ENCODE data around the gene NDUFS1. TPM values are rescaled to one million over a fixed set of nuclear protein-coding genes. Genes with fewer than 3 reads are reported as not detected.

NDUFS1 gene
- total RNA-seq, 2 experiments from 2014 or later, result 58.2 to 82.1 TPM

Other genes with a start within 250 kb of the NDUFS1 start
- gene INO80D, start 73.3 kb downstream of the NDUFS1 start, total RNA-seq, result 10 to 100 TPM; 26.7 to 29.4 TPM
- gene EEF1B2, start 451 bp upstream of the NDUFS1 start, total RNA-seq, result 100 to 1,000 TPM; 417 to 565 TPM
- gene ZDBF2, start 115.2 kb upstream of the NDUFS1 start, total RNA-seq, result 1 to 10 TPM; 6.9 to 9.4 TPM

Data from activated CD8-positive, alpha-beta memory T cell treated with anti-CD3 and anti-CD28 coated beads, Interleukin-2, amount 10 ng/mL, durations not matched to agents 7 days and 5 days (primary cell).